OCI-LY1 (cell line): ENCODE data around the gene AGBL3.

Source experiments
- H2AFZ ChIP-seq: fragments of 200-600 bp; sonication (generic), shearing (Covaris generic); 2 replicates; pipeline ENCODE4 v1.6.0; 2014; ENCODE audit warnings: antibody characterized with exemption, mild to moderate bottlenecking, low read length
- H3F3A ChIP-seq: fragments of 200-600 bp; sonication (generic), shearing (Covaris generic); 2 replicates; pipeline ENCODE4 v1.6.0; 2014; ENCODE audit warnings: mild to moderate bottlenecking, antibody characterized with exemption, low read length, moderate library complexity; ENCODE audit not compliant: insufficient read depth
- H3K27ac ChIP-seq: fragments of 200-600 bp; sonication (generic); 2 replicates; pipeline ENCODE4 v1.5.1; 2014; ENCODE audit warnings: low read length, mixed run types, mild to moderate bottlenecking, low read depth; ENCODE audit not compliant: poor library complexity, severe bottlenecking
- H3K27me3 ChIP-seq: fragments of 200-600 bp; sonication (generic); 2 replicates; pipeline ENCODE4 v1.6.0; 2014; ENCODE audit warnings: antibody characterized with exemption, mild to moderate bottlenecking, low read length, moderate library complexity; ENCODE audit not compliant: insufficient read depth
- H3K36me3 ChIP-seq: fragments of 200-600 bp; sonication (generic); 2 replicates; pipeline ENCODE4 v1.6.1; 2014; ENCODE audit warnings: mild to moderate bottlenecking, antibody characterized with exemption, low read length, moderate library complexity, mixed read lengths; ENCODE audit not compliant: insufficient read depth
- H3K4me1 ChIP-seq: fragments of 200-600 bp; sonication (generic); 2 replicates; pipeline ENCODE4 v1.5.1; 2014; ENCODE audit warnings: mild to moderate bottlenecking, low read length, moderate library complexity; ENCODE audit not compliant: insufficient read depth, severe bottlenecking
- H3K4me2 ChIP-seq: fragments of 200-600 bp; sonication (generic), shearing (Covaris generic); 2 replicates; pipeline ENCODE4 v1.6.1; 2014; ENCODE audit warnings: low read length
- H3K4me3 ChIP-seq: fragments of 200-600 bp; sonication (generic); 2 replicates; pipeline ENCODE4 v1.5.1; 2014; ENCODE audit warnings: low read length, low read depth, mild to moderate bottlenecking, mixed read lengths; ENCODE audit not compliant: poor library complexity, severe bottlenecking
- H3K79me2 ChIP-seq: fragments of 200-600 bp; shearing (Covaris generic); 2 replicates; pipeline ENCODE4 v1.6.1; 2016; ENCODE audit warnings: mixed run types, low read length, mixed read lengths; ENCODE audit not compliant: insufficient read depth
- H3K9ac ChIP-seq: fragments of 200-600 bp; sonication (generic), shearing (Covaris generic); 2 replicates; pipeline ENCODE4 v1.6.1; 2014; ENCODE audit warnings: mild to moderate bottlenecking, low read length, mixed read lengths
- H3K9me2 ChIP-seq: fragments of 200-600 bp; sonication (generic), shearing (Covaris generic); 2 replicates; pipeline ENCODE4 v1.6.1; 2014; ENCODE audit warnings: low read depth, mild to moderate bottlenecking, low read length, mixed read lengths
- H3K9me3 ChIP-seq: fragments of 200-600 bp; shearing (Covaris generic); 2 replicates; pipeline ENCODE4 v1.6.1; 2014; ENCODE audit warnings: low read length, mixed read lengths
- H4K20me1 ChIP-seq: fragments of 200-600 bp; sonication (generic), shearing (Covaris generic); 2 replicates; pipeline ENCODE4 v1.6.0; 2016; ENCODE audit warnings: mild to moderate bottlenecking, low read length; ENCODE audit not compliant: insufficient read depth
- CTCF ChIP-seq: fragments of 200-600 bp; sonication (generic), shearing (Covaris generic); IDR thresholded peaks from 2 replicates; pipeline ENCODE4 v1.5.1; 2017; ENCODE audit warnings: mild to moderate bottlenecking, antibody characterized with exemption, low read length, moderate library complexity, mixed read lengths
- EZH2 ChIP-seq: fragments of 200-600 bp; sonication (generic), shearing (Covaris generic); IDR thresholded peaks from 2 replicates; pipeline ENCODE4 v1.8.0; 2017; ENCODE audit warnings: borderline replicate concordance, mixed run types, mild to moderate bottlenecking, antibody characterized with exemption, low read length, moderate library complexity, mixed read lengths

The AGBL3 gene

DNA sequence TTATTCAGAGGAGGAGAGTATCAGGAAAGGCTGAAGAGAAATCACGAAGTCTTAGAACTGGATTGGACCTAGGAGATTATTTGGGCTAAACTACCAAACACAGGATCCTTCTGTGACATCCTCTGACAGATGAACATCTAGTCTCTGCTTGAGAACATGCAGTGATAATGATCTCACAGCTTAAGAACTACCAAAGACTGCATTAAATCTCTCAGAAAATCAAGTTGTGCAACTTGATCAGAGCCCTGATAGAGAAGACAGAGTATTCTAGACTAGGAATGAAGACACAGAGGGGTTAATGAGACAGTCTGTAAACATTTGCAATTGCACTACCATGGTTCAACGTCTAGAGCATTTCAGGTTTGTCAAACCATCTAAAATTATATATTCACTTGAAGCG lies 37.1 kb upstream of the AGBL3 start:
- TF ChIP-seq CTCF, result no peak
- no peak for TF ChIP-seq EZH2
- H3K9me2 ChIP-seq, result no peaks in the 10 kb centered on the region
- no peaks in the 10 kb centered on the region for H3K79me2 ChIP-seq
- no peaks in the 10 kb centered on the region for H3K9me3 ChIP-seq
- H3K27ac ChIP-seq, result no peak overlapping the region
- H3K4me2 ChIP-seq, result no peak overlapping the region
- H3K4me3 ChIP-seq, result no peak overlapping the region
- no peaks in the 10 kb centered on the region for H3F3A ChIP-seq
- no peak overlapping the region for H2AFZ ChIP-seq
- H3K9ac ChIP-seq, result no peak overlapping the region
- no peaks in the 10 kb centered on the region for H4K20me1 ChIP-seq
- H3K4me1 ChIP-seq, result no peaks in the 10 kb centered on the region
- H3K27me3 ChIP-seq, result no peaks in the 10 kb centered on the region
- H3K36me3 ChIP-seq, result no peaks in the 10 kb centered on the region

DNA sequence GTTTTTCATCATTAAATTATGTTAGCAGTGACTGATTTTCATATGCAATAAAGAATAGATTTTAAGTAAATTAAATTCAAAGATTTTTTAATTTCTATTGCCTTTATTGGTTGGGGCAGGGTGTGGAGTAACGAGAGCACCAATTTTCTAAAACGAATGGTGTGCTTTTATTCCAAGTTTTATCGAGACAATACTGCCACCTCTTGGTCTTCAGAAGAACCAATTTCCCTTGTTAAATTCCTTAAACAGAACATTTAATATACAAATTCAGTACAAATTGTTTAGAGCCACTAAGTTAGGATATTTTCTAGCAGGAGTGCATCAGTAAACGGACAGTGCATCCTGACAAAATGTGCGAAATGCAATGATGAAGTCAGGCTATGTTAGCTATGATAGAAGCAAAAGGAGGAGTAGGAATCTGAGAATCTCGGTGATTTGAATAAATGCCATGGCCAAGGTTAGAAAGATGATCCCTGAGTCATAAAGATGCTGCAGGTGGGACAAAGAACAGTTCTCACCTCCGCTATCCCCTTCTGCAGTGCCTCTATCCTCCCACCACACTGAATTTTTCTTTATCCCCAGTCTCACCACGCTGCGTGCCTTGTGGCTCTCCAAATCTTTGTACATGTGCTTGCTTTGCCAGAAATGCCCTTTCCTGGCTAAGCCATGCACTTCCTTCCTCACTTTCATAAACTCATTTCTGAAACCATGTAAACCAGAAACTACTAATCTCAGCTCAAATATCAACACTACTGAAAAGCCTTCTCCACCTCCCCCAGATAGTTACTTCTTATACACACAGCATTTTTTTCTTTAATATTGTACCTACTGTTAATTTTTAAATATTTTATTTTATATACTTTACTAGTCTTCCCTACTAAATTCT lies 31.9 kb upstream of the AGBL3 start:
- H3K4me2 ChIP-seq, result no peak overlapping the region
- no peaks in the 10 kb centered on the region for H3K27me3 ChIP-seq
- no peaks in the 10 kb centered on the region for H3K79me2 ChIP-seq
- TF ChIP-seq EZH2 (no peak), CTCF (peak; percentile 78)
- no peaks in the 10 kb centered on the region for H3K4me1 ChIP-seq
- H3K9ac ChIP-seq, result no peak overlapping the region
- H3K4me3 ChIP-seq, result no peak overlapping the region
- H2AFZ ChIP-seq, result no peak overlapping the region
- no peaks in the 10 kb centered on the region for H4K20me1 ChIP-seq
- H3K27ac ChIP-seq, result no peak overlapping the region
- H3F3A ChIP-seq, result no peaks in the 10 kb centered on the region
- H3K9me2 ChIP-seq, result no peaks in the 10 kb centered on the region
- H3K36me3 ChIP-seq, result no peaks in the 10 kb centered on the region
- H3K9me3 ChIP-seq, result no peaks in the 10 kb centered on the region

DNA sequence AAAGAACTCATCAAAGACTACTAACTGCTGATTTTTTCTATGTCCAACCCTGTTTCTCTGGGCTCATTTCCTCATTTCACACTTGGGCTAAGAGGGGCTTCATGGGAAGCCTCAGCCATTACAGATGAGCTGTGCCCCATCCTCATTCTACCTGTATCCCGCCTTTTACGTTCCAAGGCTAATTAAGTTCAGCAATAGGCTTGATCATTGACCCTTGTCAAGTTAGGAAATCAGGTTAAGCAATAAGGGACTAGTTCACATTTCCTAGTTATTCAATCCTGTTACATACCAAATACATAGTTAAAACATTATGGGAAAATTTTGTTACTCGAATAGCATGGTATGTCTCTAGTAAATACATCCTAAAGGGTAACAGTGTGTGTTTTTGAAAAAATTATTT lies 29.3 kb upstream of the AGBL3 start:
- H3K27me3 ChIP-seq, result no peaks in the 10 kb centered on the region
- H3K4me3 ChIP-seq, result no peak overlapping the region
- H3K4me1 ChIP-seq, result no peaks in the 10 kb centered on the region
- H3K79me2 ChIP-seq, result no peaks in the 10 kb centered on the region
- H3K27ac ChIP-seq, result no peak overlapping the region
- H4K20me1 ChIP-seq, result no peaks in the 10 kb centered on the region
- TF ChIP-seq CTCF, result no peak
- no peak for TF ChIP-seq EZH2
- H3K9me3 ChIP-seq, result no peaks in the 10 kb centered on the region
- H3K9me2 ChIP-seq, result no peaks in the 10 kb centered on the region
- H3K9ac ChIP-seq, result no peak overlapping the region
- H3K4me2 ChIP-seq, result no peak overlapping the region
- no peaks in the 10 kb centered on the region for H3K36me3 ChIP-seq
- no peaks in the 10 kb centered on the region for H3F3A ChIP-seq
- H2AFZ ChIP-seq, result no peak overlapping the region
